Chondrocyte (in vitro differentiated cells): ENCODE results near the gene STEAP1. TPM values are rescaled to one million over a fixed set of nuclear protein-coding genes. Genes with fewer than 3 reads are reported as not detected.

Source experiments
- DNase-seq: peaks from one replicate; pipeline ENCODE4 v3.0.0; 2021; ENCODE audit warnings: mixed read lengths, low spot score
- H3K27ac Mint-ChIP-seq: one replicate; pipeline ENCODE4 v1.8.0; 2021; ENCODE audit warnings: mild to moderate bottlenecking, moderate library complexity, mixed read lengths; ENCODE audit not compliant: unreplicated experiment
- H3K27me3 Mint-ChIP-seq: 2 replicates; pipeline ENCODE4 v1.8.0; 2021; ENCODE audit warnings: low read depth, mixed read lengths
- H3K36me3 Mint-ChIP-seq: 2 replicates; pipeline ENCODE4 v1.8.0; 2021; ENCODE audit warnings: low read depth, mixed read lengths
- H3K4me1 Mint-ChIP-seq: 2 replicates; pipeline ENCODE4 v1.8.0; 2021; ENCODE audit warnings: low read depth, mild to moderate bottlenecking, mixed read lengths
- H3K4me3 Mint-ChIP-seq: one replicate; pipeline ENCODE4 v1.8.0; 2021; ENCODE audit warnings: mild to moderate bottlenecking, moderate library complexity, mixed read lengths; ENCODE audit not compliant: unreplicated experiment
- H3K9me3 Mint-ChIP-seq: 2 replicates; pipeline ENCODE4 v1.8.0; 2021; ENCODE audit warnings: low read depth, mixed read lengths
- CTCF ChIP-seq: fragments of 200-600 bp; sonication (generic); IDR thresholded peaks from 2 replicates; pipeline ENCODE4 v1.5.0; 2021; ENCODE audit warnings: antibody characterized with exemption, mild to moderate bottlenecking, moderate library complexity
- total RNA-seq: library from RNA; stranded (reverse); gene quantifications from 3 replicates; pipeline ENCODE4 v1.2.1, GENCODE V29; 2021

STEAP1 gene
- total RNA-seq, 1 donor from 2014 or later: 0.22 TPM

GRCh38 chr7:90188281-90188680 is 34.0 kb downstream of the STEAP1 start:
- Mint-ChIP-seq H3K36me3 (no peaks in the 10 kb centered on the region), H3K4me1 (no peaks in the 10 kb centered on the region), H3K9me3 (peaks cover 11% of the 10 kb centered on the region), H3K27me3 (peaks cover under 1% of the 10 kb centered on the region), H3K27ac (no peak overlapping the region), H3K4me3 (no peak overlapping the region)
- TF ChIP-seq CTCF: no peak
- DNase-seq: no peak

- Mint-ChIP-seq H3K27me3 (peaks cover 3% of the 10 kb centered on the region), H3K4me1 (no peaks in the 10 kb centered on the region), H3K36me3 (no peaks in the 10 kb centered on the region), H3K9me3 (peaks cover 7% of the 10 kb centered on the region), H3K27ac (no peak overlapping the region), H3K4me3 (no peak overlapping the region)
- TF ChIP-seq CTCF: no peak
- no peak for DNase-seq
Observed at GRCh38 chr7:90190995-90191394, 36.7 kb downstream of the STEAP1 start.

- Mint-ChIP-seq H3K36me3 (no peaks in the 10 kb centered on the region), H3K27me3 (peaks cover 5% of the 10 kb centered on the region), H3K4me1 (no peaks in the 10 kb centered on the region), H3K4me3 (no peak overlapping the region), H3K27ac (no peak overlapping the region), H3K9me3 (peaks cover 7% of the 10 kb centered on the region)
- no peak for DNase-seq
- no peak for TF ChIP-seq CTCF
Observed at GRCh38 chr7:90191648-90192047, 37.4 kb downstream of the STEAP1 start.

- H3K36me3 Mint-ChIP-seq: no peaks in the 10 kb centered on the region
- no peak for TF ChIP-seq CTCF
- H3K4me1 Mint-ChIP-seq: no peaks in the 10 kb centered on the region
- no peak for DNase-seq
- peaks cover 7% of the 10 kb centered on the region for H3K9me3 Mint-ChIP-seq
- no peak overlapping the region for H3K27ac Mint-ChIP-seq
- H3K27me3 Mint-ChIP-seq: peaks cover 5% of the 10 kb centered on the region
- H3K4me3 Mint-ChIP-seq: no peak overlapping the region
Observed at GRCh38 chr7:90192876-90193750, 38.8 kb downstream of the STEAP1 start.

- Mint-ChIP-seq H3K4me3 (no peak overlapping the region), H3K27me3 (peaks cover 5% of the 10 kb centered on the region)
- no peak for DNase-seq
Observed at GRCh38 chr7:90194911-90195809, 40.9 kb downstream of the STEAP1 start.

More at GRCh38 chr7:90194911-90195809, 40.9 kb downstream of the STEAP1 start:
- Mint-ChIP-seq H3K27ac (no peak overlapping the region), H3K36me3 (no peaks in the 10 kb centered on the region), H3K4me1 (no peaks in the 10 kb centered on the region), H3K9me3 (peaks cover 4% of the 10 kb centered on the region)
- no peak for TF ChIP-seq CTCF
